AG04450 (cell line): ENCODE results near the gene CATSPER3. TPM values are rescaled to one million over a fixed set of nuclear protein-coding genes. Genes with fewer than 3 reads are reported as not detected.

Source experiments
- CTCF ChIA-PET: fragments of 300-600, 350-600 bp; formaldehyde crosslinking; extraction: SDS; loops from one replicate; lab custom pipeline; 2022; ENCODE audit warnings: antibody characterized with exemption, inconsistent platforms; lab: Charles Lee
- POLR2A ChIA-PET: fragments of 350-600 bp; formaldehyde crosslinking; extraction: SDS; loops from one replicate; lab custom pipeline; 2021; ENCODE audit warnings: antibody characterized with exemption, inconsistent platforms; lab: Yijun Ruan, JAX
- DNase-seq: peaks from one replicate; pipeline ENCODE4 v3.0.0-alpha.2; 2011; ENCODE audit warnings: low read depth, low spot score
- H3K27ac ChIP-seq: one replicate; pipeline ENCODE4 v1.5.1; 2012; ENCODE audit warnings: low read depth, low read length, control low read depth
- H3K27me3 ChIP-seq: one replicate; pipeline ENCODE4 v1.6.0; 2012; ENCODE audit warnings: low read length; ENCODE audit not compliant: control insufficient read depth, insufficient read depth
- H3K4me3 ChIP-seq: 2 replicates; pipeline ENCODE4 v1.5.1; 2011; ENCODE audit warnings: mild to moderate bottlenecking, low read depth, low read length, control low read depth
- H3K9me3 ChIP-seq: 2 replicates; pipeline ENCODE4 v1.5.1; 2012; ENCODE audit warnings: low read length; ENCODE audit not compliant: control insufficient read depth, insufficient read depth
- polyA plus RNA-seq: library from polyadenylated mRNA; depleted of rRNA; stranded (reverse); fragments of >200 nt; gene quantifications from 2 replicates; pipeline ENCODE4 v1.2.3, GENCODE V29; 2011
- TF ChIP-seq, protein P1 (sequence below): IDR thresholded peaks from 2 replicates; pipeline ENCODE4 v1.5.1; 2011; ENCODE audit warnings: low read depth, low read length, control low read depth, inconsistent platforms

CATSPER3 gene
- polyA plus RNA-seq, 1 experiment, result 0.22 TPM

DNA sequence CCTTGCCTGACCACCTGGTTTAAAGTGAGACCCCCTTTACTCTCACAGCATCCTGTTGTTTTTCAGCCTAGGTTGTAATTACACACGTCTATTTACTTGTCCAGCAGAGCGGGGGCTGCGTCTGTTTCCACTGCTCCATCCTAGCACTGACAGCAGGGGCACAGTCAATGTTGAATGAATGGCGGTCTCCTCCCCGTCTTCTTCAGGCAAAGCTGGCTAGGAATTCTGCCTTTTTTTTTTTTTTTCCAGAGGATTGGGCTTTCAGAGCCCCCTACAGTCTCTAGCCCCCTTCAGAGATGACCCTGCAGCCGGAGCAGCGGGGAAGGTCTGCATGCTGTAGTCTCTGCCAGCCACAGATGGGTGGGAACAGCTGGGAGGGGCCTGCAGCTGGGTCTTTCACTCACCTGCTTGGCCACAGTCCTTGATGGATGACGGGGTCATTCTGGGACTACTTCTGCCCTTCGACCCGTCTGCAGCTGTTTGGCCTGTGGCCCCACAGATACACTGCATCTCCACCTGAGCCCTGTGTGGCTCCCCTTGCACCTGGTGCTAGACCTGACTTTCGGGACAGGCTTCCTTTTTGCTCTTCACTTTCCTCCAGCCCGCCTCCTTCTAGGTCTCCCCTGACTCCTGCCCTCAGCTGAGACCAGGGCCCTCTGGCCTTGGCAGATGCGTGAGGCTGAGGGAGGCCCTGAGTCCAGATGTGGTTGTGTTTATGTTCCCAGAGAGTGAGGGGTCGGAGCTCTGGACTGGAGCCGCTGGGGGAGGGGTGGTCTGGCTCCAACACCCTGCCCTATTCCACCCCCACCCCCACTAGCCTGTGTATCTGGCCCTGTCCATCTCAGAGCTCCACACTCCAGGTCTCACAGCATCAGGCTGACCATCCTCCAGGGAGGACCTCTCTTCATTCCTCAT is 58.3 kb downstream of the CATSPER3 start:
- H3K27ac ChIP-seq, result no peak overlapping the region
- peaks cover 20% of the 10 kb centered on the region for H3K9me3 ChIP-seq
- POLR2A ChIA-PET, result interaction anchor here (0.7 to 0.9 kb wide), 3 partner anchors 13 to 185 kb away, joined by 3 to 6 read pairs (median 3); no protein-coding TSS in a partner anchor
- CTCF ChIA-PET, result interaction anchor here (0.7 to 1.1 kb wide), 2 partner anchors 14 to 293 kb away, joined by 3 read pairs; no protein-coding TSS in a partner anchor
- H3K27me3 ChIP-seq, result peaks cover 6% of the 10 kb centered on the region
- DNase-seq, result no peak
- no peak overlapping the region for H3K4me3 ChIP-seq
- TF ChIP-seq, protein P1, sequence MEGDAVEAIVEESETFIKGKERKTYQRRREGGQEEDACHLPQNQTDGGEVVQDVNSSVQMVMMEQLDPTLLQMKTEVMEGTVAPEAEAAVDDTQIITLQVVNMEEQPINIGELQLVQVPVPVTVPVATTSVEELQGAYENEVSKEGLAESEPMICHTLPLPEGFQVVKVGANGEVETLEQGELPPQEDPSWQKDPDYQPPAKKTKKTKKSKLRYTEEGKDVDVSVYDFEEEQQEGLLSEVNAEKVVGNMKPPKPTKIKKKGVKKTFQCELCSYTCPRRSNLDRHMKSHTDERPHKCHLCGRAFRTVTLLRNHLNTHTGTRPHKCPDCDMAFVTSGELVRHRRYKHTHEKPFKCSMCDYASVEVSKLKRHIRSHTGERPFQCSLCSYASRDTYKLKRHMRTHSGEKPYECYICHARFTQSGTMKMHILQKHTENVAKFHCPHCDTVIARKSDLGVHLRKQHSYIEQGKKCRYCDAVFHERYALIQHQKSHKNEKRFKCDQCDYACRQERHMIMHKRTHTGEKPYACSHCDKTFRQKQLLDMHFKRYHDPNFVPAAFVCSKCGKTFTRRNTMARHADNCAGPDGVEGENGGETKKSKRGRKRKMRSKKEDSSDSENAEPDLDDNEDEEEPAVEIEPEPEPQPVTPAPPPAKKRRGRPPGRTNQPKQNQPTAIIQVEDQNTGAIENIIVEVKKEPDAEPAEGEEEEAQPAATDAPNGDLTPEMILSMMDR, result no peak

GRCh38 chr5:135026645-135027265 is 59.0 kb downstream of the CATSPER3 start:
- ChIA-PET POLR2A (interaction anchor here (0.7 kb wide), 1 partner anchor 185 kb away, joined by 6 read pairs; no protein-coding TSS in a partner anchor), CTCF (interaction anchor here (0.7 to 1.1 kb wide), 2 partner anchors 15 to 292 kb away, joined by 3 read pairs; no protein-coding TSS in a partner anchor)
- Histone ChIP-seq H3K9me3 (peaks cover 27% of the 10 kb centered on the region), H3K27me3 (peaks cover 6% of the 10 kb centered on the region), H3K27ac (peak overlapping the region; percentile 47), H3K4me3 (no peak overlapping the region)
- no peak for DNase-seq
- TF ChIP-seq, protein P1, result no peak

- Histone ChIP-seq H3K27ac (peak overlapping the region; percentile 47), H3K4me3 (0 out of 2 replicates have a peak overlapping the region, but pooled peaks have one; percentile 2), H3K27me3 (peaks cover 6% of the 10 kb centered on the region), H3K9me3 (peaks cover 27% of the 10 kb centered on the region)
- TF ChIP-seq, protein P1, result no peak
- ChIA-PET CTCF (no interaction called here), POLR2A (no interaction called here)
- no peak for DNase-seq
Observed at GRCh38 chr5:135027266-135027696, 59.6 kb downstream of the CATSPER3 start.

DNA sequence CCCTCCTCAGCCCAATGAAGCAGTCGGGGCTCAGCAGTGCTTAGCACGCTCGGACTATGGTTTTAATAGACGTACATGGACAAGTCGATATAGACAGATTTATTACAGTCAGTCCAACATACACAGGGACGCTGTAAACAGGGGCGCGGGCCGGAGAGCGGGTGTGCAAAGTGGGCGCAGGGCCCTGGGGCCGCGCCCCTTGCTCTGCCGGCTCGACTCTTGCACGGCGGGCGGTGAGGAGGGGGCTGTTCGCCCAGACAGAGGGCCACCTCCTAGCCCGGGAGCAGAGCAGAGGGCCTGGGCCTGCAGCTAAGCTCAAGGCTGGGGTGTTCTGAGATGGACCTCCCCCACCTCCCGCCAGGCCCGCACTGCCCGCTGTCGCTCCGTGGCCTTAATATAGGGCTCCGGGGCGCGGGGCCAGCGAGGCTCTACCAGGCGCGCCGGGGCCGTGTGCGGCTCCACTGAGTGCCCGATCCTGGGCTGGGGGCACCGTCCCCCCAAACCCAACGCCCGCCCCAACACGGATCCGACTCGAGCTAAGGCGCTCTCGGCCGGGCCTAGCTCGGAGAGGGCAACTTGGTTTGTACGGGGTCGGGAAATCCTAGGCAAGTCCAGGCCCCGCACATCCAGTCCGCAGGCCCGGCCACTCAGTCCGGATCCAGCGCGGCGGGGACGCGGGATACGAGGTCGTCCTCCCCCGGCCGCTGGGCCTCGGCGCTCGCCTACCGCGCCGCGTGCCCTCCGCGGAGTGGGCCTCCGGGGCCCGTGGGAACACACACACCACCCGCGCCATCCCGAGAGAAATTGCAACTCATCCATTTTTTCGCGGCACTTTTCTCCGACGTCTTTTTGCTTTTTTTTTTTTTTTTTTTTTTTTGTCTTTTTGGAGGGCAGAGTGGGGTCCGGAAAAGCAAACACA is 60.2 kb downstream of the CATSPER3 start:
- no peak for DNase-seq
- TF ChIP-seq, protein P1, result no peak
- Histone ChIP-seq H3K4me3 (peak overlapping the region; percentile 22; the same call in 1 of the 2 replicates), H3K9me3 (peaks cover 27% of the 10 kb centered on the region), H3K27ac (no peak overlapping the region), H3K27me3 (peaks cover 6% of the 10 kb centered on the region)
- ChIA-PET POLR2A (no interaction called here), CTCF (no interaction called here)
